ENCODE data around the gene GPC6.
"Not testable (repeated sequence)": the region's sequence is repeated elsewhere in the genome, so short reads cannot be mapped to it uniquely, and the experiment has no call there.

GPC6 gene

DNA sequence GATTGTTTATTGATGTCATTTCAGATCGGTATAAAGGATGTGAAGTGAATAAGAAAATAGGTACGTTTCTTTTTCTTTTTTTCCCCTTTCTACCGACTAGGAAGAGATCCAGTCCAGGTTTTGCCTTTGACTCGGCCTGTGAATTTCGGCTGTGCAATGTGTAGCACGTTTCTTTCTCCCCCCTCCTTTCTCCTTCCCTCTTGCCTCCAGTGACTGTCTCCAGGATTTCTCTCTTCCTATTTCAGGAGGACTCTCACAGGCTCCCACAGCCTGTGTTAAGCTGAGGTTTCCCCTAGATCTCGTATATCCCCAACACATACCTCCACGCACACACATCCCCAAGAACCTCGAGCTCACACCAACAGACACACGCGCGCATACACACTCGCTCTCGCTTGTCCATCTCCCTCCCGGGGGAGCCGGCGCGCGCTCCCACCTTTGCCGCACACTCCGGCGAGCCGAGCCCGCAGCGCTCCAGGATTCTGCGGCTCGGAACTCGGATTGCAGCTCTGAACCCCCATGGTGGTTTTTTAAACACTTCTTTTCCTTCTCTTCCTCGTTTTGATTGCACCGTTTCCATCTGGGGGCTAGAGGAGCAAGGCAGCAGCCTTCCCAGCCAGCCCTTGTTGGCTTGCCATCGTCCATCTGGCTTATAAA, at the start of gene GPC6:
TSS of gene GPC6 (plus strand) at position 185 of the 657 bp plus-strand sequence.
- DNase-seq, result no peak

DNA sequence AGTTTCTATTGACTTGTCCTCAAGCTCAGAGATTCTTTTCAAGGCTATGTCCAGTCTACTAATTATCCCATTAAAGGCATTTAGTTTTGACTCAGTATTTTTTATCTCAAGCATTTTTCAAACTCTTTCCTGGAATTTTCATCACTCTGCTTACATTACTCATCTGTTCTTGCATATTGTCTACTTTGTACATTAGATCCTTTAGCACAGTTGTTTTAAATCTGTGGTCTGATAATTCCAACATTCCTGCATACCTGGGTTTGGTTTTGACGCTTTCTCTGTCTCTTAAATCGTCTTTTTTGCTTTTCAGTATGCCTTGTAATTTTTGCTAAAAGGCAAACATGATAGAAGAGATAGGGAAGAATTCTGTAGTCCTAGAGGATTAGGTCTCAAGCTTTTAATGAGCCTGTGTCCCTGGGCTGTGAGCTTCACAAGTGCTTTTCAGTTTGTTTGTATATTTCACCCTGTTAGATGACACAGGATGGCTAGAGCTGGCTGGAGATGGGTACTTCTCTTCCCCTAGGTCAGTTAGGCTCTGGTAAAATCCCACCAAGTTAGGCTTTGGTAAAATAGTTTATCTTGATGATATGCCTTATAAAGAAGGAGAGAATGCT, 46.1 kb upstream of the GPC6 start:
- no peak for DNase-seq

DNA sequence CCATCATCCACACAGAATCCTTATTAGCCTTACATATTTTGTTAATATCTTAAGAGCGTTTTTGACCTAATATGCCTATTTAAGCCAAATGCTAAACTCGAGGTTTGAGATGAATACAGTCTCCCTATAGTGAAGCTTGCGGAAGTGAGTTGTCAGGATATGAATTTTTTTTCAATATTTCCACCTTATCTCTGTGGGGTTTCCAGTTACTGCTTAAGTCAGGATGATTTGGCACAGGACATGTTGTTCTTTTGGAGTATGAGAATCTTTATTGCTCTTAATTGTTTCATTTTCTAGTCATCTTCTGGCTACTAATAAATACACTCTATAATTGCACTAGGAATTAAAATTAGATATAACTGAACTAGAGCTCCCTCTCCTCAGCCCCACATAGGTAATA, 44.2 kb upstream of the GPC6 start:
- no peak for DNase-seq

DNA sequence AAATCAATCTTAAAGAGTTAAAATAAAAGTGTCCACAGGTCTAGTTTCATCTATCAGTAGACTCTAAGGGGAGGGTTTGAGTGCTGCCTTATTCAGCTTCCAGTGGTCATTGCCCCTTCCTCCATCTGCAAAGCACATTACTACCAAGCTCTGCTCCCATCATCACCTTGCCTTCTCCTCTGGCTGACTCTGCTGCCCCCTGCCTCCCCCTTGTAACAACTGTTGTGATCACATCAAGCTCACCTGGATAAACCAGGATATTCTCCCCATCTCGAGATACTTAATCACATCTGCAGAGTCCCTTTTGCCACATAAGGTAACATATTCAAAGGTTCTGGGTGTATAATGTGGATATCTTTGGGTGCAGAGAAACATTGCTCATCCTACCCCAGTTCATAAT, 43.3 kb upstream of the GPC6 start:
- DNase-seq, result no peak

DNA sequence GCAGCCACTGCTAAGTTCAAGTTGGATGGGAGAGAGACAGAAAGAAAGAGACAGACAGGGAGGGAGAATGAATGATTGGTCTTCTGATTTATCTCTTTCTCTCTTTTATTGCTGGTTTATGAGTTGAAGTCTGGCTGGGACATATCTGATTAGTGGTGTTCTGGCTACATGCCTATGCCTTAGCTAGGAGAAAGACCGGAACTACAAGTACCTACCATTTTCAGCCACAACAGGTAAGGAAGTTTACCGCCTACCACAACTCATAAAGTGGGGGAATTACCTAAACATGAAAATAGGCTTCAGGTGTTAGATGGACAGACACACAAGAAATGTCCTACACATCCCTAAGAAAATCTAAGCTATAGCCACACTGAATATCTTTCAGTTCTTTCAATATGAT, 36.6 kb upstream of the GPC6 start:
- DNase-seq, result no peak

DNA sequence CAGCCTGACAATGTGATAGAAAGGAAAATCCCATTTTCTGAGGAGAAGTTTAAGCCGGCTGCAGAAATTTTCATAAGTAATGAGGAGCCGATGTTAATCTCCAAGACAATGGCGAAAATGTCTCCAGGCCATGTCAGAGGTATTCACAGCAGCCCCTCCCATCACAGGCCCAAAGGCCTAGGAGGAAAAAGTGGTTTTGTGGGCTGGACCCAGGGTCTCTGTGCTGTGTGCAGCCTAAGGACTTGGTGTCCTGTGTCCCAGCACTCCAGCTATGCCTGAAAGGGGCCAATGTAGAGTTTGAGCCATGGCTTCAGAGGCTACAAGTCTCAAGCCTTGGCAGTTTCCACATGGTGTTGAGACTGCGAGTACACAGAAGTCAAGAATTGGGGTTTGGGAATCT, 32.9 kb upstream of the GPC6 start:
- DNase-seq, result no peak

DNA sequence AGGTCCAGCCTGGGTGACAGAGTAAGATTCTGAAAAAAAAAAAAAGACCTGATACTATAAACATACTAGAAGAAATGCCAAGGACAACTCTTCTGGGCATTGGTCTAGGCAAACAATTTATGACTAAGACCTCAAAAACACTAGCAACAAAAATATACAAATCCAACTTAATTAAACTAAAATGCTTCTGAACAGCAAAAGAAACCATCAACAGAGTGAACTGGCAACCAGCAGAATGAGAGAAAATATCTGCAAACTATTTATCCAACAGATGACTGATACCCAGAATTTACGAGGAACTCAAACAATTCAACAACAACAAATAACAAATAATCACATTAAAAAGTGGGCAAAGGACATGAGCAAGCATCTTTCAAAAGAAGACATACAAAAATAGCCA, 26.8 kb upstream of the GPC6 start:
- no peak for DNase-seq

DNA sequence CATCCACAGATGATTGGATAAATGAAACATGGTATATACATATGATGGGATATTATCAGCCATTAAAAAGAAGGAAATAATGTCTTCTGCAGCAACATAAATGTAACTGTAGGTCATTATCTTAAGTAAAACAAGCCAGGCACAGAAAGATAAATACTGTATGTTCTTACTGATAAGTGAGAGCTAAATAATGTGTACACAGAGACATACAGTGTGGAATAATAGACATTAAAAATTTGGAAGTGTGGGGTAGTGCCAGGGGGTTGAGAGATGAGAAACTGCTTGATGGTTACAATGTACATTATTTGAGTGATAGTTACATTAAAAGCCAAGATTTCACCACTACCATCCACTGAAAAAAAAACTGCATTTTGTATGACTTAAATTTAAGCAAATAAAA, 26.0 kb upstream of the GPC6 start:
- no peak for DNase-seq

DNA sequence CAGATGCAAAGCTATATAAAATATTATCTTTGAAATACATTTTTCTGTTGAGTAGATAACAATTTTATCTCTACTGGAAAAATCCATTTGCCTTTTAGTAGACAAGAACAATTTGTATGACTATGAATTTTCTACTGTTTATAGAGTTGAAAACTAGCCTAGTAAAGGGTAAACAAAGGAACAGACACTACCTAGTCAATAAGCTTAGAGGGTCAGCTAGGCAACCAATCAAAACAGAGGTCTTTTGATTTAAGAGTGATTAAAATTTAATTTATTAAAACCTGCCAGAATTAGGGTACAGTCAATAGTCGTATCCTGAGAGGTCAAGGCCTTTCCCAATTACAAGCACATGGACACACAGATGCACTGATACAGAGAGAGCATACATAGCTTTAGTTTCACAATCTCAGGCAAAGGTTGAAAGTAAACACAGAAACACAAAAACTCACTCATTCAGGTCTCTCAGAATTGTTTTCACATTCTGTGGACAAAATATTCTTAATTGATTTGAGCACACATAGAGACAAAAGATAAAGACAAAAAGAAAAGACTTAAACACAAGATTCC, 24.5 kb upstream of the GPC6 start:
- no peak for DNase-seq

DNA sequence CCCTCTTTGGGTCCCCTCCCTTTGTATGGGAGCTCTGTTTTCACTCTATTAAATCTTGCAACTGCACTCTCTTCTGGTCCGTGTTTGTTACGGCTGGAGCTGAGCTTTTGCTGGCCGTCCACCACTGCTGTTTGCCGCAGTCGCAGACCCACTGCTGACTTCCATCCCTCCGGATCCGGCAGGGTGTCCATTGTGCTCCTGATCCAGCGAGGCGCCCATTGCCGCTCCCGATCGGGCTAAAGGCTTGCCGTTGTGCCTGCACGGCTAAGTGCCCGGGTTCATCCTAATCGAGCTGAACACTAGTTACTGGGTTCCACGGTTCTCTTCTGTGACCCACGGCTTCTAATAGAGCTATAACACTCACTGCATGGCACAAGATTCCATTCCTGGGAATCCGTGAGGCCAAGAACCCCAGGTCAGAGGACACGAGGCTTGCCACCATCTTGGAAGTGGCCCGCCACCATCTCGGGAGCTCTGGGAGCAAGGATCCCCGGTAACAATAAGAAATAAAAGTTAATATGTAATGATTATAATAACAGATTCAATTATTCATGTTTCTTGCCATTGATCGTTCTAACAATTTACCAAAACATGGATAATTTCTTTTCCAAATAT, 19.7 kb upstream of the GPC6 start:
- DNase-seq, result not testable (repeated sequence)

DNA sequence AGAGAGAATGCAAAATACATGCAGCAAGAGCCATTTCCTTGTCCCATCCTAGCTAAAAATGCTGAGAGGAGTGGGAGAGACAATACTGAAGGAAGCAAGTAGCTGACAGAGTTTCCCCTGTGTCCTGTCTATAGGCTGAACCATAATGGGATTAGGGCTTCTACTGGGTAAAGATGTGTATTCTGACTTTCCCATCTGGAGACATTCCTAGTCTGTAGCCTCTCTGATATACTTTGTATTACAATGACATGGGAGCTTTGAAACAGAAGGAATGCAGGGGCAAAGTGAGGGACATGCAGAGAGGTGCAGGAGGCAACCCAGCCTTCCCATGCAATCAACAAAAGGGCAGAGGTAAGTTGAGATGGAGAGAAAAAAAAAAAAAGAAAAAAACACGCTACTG, 10.5 kb upstream of the GPC6 start:
- DNase-seq, result no peak

DNA sequence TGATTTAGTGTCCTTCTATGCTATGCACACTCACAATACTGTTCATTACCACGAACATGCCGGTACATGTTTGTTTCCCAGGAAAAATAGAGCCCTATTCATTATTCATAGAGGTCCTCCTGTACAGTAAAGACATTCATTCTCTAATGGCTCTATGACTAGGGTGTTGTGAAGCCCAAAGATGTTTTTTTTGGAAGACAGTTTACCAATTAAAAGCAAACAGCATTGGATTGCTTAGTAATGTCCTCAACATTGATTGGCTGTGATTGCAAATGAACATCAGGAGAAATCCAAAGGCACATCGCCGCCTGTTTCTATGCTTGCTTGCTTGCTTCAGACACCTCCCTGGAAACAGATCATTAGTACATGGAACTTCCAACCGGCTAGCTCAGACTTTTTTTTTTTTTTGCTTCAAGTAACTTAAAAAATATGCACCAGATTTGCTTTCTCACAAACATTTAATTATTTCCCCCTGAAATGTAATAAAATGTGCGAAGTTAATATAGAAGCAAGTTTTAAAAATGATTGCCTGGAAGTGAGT, 8.8 kb upstream of the GPC6 start:
- no peak for DNase-seq

DNA sequence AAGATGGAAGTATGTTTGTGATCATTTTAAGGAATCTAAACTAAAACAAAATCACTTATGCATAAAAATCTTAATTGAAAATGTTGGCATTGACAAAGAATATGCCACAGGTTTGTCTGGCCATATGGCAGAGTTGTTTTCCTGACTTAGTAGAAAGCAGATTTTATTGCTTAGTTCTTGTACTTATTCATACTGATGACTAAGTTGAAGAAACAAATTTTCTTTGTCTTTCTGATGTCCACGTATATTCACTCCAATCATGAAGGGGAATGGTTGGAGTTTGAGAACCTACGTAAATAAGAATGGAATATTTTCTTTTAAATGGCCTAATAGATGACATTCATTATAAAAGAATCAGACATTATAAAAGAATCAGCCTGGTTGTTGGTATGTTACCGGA, 8.0 kb upstream of the GPC6 start:
- no peak for DNase-seq

DNA sequence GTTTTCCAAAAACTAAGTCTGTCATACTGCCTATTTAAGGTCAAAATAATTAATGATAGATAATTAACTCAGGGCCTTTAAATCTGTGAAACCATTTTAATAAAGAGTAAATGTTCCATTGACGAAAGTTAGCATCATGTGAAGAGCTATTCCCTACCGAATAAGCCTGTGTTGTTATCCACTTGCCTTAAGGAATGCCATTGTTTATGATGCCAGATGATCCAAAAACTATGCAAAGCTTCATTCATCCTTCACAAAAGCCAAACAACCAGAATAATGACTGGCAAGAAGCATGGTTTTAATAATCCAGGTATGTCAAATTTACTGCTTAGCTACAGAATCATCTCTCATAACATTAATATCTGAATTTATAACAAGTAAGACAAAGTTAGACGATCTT, 6.5 kb upstream of the GPC6 start:
- no peak for DNase-seq

DNA sequence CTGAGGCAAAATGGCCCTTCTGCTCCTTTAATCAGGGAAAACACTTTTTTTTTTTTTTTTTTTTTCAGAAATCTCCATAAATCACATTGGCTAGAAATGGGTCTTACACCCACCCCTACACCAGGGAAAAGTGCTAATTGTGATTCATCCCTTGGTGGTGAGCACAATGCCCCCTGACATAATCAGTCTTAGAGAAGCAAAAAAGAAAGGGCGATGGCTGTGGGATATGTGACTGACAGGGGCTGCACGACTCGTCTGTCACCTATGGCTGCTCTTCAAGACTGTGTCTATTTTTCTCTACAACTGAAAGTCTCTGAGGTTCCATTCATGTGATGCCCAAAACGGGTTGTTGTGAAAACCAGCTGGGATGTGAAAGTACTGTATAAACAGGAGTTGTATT, 3.6 kb upstream of the GPC6 start:
- DNase-seq, result no peak

DNA sequence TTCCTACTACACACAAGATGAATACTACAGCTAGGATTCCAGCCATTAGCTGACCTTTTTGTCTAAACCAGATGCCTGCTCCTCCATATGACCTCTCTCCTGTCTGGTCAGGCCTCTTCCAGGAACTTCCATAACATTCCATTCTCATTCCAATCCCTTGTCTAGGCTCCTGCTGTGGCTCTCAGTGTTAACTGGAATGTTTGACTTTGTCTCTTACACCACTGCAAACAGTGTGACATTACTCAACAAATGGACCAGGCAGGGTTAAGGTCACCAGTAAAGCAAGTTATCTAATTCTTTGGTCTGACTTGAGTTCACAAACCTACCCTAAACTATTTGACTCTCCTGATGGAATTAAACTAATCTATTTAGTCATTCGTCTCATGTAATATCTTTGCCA, 2.1 kb upstream of the GPC6 start:
- no peak for DNase-seq

DNA sequence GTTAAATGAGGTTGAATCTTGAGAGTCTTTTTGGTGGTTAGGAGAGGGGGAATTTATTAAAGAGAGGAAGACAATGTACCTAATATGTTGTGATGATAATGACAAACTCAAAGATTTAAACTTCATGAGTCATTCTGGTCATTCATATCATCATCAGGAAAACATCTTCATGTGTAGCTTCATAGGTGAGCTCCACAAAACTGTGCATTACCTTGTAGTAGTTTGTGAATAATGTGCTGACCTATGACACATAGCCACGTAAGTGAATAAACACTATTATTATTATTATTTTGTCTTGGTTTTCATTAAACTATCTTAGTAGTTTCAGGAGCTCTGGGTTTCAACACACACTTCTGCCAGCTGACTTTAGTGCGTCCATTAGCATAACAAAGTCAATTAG, 997 bp upstream of the GPC6 start:
- no peak for DNase-seq

DNA sequence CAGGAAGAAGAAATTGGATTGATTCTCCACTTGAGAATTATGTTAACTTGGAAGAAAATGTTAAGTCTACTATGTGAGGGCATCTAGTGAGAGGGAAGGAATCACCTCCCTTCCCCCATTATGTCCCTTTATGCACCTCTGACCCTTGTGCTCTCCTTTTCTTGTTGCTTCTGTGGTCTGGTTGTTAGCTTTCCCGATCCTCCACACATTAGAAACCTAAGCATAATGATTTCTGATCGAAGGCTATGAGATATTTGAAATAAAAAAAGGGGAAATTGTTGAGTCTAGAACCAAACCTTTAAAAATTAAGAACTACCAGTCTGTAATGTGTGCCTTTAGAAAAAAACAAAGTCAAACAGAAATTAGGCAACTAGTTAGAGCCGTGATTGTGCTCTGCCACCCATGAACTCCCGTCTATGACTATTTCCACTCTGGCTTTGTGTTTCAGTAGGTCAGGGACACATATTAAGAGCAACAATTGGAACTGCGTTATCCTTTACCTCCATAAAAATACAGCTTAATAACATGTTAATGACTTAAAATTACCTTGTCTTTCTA, 463 bp upstream of the GPC6 start:
- DNase-seq, result no peak

DNA sequence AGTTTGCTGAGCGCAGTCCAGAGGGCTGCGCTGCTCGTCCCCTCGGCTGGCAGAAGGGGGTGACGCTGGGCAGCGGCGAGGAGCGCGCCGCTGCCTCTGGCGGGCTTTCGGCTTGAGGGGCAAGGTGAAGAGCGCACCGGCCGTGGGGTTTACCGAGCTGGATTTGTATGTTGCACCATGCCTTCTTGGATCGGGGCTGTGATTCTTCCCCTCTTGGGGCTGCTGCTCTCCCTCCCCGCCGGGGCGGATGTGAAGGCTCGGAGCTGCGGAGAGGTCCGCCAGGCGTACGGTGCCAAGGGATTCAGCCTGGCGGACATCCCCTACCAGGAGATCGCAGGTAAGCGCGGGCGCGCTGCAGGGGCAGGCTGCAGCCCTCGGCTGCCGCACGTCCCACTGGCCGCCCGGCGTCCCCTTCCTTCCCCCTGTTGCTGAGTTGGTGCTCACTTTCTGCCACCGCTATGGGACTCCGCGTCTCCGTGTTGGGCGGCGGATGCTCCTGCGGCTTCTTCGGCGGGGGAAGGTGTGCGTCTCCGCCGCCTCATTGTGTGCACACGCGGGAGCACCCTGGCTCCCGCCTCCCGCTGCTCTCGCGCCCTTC, 772 bp downstream of the GPC6 start:
- no peak for DNase-seq

DNA sequence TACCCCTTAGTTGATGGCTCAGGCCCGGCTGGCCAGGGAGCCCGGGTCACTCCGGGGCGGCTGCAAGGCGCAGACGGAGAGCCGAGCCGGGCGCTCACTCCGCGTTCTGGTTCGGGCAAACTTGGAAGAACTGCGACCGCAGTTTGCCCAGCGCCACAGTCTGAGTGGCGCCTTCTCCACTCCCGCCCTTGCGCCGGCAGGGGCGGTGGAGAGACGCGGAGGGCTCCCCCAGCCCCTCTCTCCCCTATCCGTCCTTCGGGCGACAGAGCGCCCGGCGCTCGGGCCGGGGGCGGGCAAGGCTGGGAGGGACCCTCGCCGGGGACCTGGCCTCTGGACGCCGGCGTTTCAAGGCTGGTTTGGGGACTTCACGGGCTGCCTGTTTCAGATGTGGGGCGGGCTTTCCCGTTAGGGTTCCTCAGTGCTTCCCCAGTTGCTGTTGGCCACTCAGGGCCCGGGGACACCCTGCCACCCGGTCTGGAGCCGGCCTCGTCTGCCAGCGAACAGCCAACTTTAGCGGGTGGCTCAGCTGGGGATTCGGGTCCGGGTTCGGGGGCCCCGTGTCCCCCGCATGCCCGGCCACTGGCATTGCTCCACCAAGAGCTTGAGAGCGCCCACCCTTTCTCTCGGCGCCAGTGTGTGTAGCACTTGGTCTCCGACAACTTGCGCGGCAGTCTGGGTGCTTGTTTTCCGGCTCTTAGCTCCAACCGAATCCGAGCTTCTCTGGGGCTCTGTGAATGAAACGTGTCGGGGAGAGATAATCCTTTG, 1.5 kb downstream of the GPC6 start:
- DNase-seq, result no peak

DNA sequence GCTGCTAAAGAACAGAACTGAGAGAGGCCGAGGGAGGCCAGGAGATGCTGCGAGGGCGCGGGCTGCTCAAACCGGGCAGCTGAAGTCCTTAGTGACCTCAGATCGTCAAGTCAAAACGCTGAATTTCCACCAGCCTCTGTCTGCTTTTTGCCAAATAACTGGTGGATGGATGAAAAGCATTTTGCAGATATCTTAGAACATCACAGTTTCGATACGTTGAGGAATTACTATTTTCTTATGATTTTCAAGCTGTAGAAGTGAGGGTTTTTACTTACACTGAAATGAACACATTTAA, 2.0 kb downstream of the GPC6 start:
- no peak for DNase-seq

DNA sequence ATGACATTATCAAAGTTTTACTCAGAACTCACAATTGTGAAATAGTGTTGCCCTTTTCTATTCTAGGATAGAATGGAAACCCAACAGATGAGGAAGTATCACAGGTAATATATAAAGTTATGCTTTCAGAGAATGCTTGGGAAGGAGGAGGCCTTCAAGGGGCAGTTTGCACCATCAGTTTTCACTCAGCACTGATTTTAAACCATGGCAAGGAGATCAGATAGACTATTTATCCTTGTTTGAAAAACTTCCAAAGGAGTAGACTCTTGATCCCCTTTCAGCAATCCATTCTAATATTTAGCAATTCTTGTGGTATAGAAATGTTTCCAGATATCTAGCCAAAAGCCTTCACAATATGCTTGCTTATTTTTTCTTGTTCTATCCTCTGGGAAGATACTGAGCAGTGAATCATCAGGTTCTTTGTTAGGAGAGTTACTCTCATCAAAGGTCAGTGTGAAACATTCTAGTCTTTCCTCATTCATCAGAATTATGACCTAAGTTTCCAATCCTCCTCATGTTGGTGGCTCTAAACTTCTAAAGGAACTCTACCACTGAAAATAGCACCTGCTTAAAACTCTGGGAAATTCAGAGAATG, 3.8 kb downstream of the GPC6 start:
- no peak for DNase-seq

All from activated CD4-positive, alpha-beta T cell treated with anti-CD3 and anti-CD28 coated beads, Interleukin-2, amount 50 U/mL, for 48 hours (primary cell).